ENCODE data around the gene GSTCD. TPM values are rescaled to one million over a fixed set of nuclear protein-coding genes. Genes with fewer than 3 reads are reported as not detected.

GSTCD gene
- total RNA-seq, 1 donor from 2014 or later = 12.3 TPM

DNA sequence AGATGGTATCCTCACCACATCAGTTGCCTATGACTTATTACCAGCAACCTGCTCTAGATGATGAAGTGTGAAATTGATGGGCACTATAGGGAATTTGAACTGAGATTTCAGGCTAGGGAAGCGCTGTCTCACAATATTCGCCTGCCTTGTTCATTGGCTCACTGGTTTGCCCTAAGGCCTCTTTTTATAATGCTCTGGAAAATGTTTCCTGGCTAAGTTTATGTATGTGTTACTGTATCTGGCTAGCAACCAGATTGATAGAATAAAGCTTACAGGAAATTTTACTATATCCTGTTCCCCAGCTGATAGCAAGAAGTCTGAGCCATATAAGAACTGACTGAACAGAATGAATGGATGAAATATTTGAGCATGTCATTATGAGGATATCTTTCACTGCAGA, 71.6 kb downstream of the GSTCD start:
- H3K4me1 Mint-ChIP-seq = no peaks in the 10 kb centered on the region
- H3K36me3 Mint-ChIP-seq (ENCODE audit: low read depth) = peaks cover 3% of the 10 kb centered on the region
- no peaks in the 10 kb centered on the region for H3K9me3 Mint-ChIP-seq
- DNase-seq (no peak), ATAC-seq (ENCODE audit: low read depth) (no peak)
- H3K27me3 Mint-ChIP-seq = no peaks in the 10 kb centered on the region
- ChIA-PET CTCF (interaction anchor here (1.0 kb wide), 1 partner anchor 50 kb away, joined by 3 read pairs; no protein-coding TSS in a partner anchor), POLR2A (no interaction called here)
- no peak overlapping the region for H3K4me3 Mint-ChIP-seq
- no peak overlapping the region for H3K27ac Mint-ChIP-seq
- intact Hi-C loops (cut with micrococcal nuclease) = no loop called here
- TF ChIP-seq, protein P1, sequence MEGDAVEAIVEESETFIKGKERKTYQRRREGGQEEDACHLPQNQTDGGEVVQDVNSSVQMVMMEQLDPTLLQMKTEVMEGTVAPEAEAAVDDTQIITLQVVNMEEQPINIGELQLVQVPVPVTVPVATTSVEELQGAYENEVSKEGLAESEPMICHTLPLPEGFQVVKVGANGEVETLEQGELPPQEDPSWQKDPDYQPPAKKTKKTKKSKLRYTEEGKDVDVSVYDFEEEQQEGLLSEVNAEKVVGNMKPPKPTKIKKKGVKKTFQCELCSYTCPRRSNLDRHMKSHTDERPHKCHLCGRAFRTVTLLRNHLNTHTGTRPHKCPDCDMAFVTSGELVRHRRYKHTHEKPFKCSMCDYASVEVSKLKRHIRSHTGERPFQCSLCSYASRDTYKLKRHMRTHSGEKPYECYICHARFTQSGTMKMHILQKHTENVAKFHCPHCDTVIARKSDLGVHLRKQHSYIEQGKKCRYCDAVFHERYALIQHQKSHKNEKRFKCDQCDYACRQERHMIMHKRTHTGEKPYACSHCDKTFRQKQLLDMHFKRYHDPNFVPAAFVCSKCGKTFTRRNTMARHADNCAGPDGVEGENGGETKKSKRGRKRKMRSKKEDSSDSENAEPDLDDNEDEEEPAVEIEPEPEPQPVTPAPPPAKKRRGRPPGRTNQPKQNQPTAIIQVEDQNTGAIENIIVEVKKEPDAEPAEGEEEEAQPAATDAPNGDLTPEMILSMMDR (IDR thresholded peaks at IDR 0.05) = no peak

DNA sequence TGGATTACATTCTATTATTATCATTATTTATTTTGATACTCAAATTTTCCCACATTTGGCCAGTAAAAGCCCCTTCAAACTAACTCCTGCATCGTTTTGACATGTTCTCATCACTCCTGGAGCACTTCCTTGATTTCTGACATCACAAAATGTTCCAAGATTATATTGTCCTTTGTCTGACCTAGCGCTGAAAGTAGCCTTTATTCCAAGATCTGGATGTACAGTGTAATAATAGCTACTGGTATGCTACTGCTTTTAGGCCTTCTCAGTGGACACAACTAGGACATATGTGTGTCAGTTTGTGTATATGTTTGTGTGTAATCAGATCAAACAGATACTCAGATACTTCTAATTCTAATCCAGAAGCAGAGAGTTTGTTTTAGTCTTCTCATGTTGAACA, 76.2 kb downstream of the GSTCD start:
- ATAC-seq (ENCODE audit: low read depth) (no peak), DNase-seq (no peak)
- Mint-ChIP-seq H3K27me3 (no peaks in the 10 kb centered on the region), H3K4me3 (no peak overlapping the region), H3K27ac (no peak overlapping the region), H3K9me3 (no peaks in the 10 kb centered on the region), H3K4me1 (no peaks in the 10 kb centered on the region), H3K36me3 (ENCODE audit: low read depth) (no peaks in the 10 kb centered on the region)
- CTCF ChIA-PET = no interaction called here
- TF ChIP-seq, protein P1 (IDR thresholded peaks at IDR 0.05) = no peak
- intact Hi-C loops (cut with micrococcal nuclease) = no loop called here
- POLR2A ChIA-PET = no interaction called here

DNA sequence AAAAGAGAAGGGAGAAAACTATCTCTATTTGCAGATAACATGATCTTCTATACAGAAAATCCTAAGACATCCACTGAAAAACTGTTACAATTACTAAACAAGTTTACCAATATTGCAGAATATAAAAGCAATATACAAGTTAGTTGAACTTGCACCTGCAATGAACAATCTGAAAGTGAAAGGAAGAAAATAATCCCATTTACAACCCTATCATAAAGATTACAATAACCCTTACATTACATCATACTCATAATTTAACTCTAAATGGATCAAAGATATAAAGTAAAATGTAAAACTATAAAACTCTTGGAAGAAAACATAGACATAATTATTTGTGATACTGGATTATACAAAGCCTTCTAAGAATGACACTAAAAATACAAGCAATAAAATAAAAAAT, 77.2 kb downstream of the GSTCD start:
- ChIA-PET CTCF (no interaction called here), POLR2A (no interaction called here)
- Mint-ChIP-seq H3K9me3 (no peaks in the 10 kb centered on the region), H3K27ac (no peak overlapping the region), H3K27me3 (no peaks in the 10 kb centered on the region), H3K4me1 (no peaks in the 10 kb centered on the region), H3K4me3 (no peak overlapping the region), H3K36me3 (ENCODE audit: low read depth) (no peaks in the 10 kb centered on the region)
- ATAC-seq (ENCODE audit: low read depth) (no peak), DNase-seq (no peak)
- TF ChIP-seq, protein P1 (IDR thresholded peaks at IDR 0.05) = no peak
- intact Hi-C loops (cut with micrococcal nuclease) = no loop called here

DNA sequence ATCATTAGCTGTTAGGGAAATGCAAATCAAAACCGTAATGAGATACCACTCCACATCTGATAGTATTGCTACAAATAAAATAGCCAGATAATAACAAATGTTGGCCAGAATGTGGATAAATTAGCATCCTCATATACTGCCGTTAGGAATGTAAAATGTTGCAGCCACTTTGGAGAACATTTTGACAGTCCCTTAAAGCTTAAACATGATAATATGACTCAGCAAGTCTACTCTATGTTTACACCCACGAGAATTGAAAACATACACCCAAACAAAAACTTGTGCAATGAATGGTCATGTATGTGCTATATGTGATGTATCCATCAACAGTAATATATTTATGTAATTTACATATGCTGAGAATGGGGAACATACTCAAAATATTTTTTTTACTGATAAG, 78.2 kb downstream of the GSTCD start:
- no peaks in the 10 kb centered on the region for H3K36me3 Mint-ChIP-seq (ENCODE audit: low read depth)
- ChIA-PET CTCF (no interaction called here), POLR2A (no interaction called here)
- ATAC-seq (ENCODE audit: low read depth) (no peak), DNase-seq (no peak)
- no peak overlapping the region for H3K27ac Mint-ChIP-seq
- TF ChIP-seq, protein P1 (IDR thresholded peaks at IDR 0.05) = no peak
- H3K27me3 Mint-ChIP-seq = no peaks in the 10 kb centered on the region
- H3K4me3 Mint-ChIP-seq = no peak overlapping the region
- intact Hi-C loops (cut with micrococcal nuclease) = no loop called here
- no peaks in the 10 kb centered on the region for H3K9me3 Mint-ChIP-seq
- no peaks in the 10 kb centered on the region for H3K4me1 Mint-ChIP-seq

DNA sequence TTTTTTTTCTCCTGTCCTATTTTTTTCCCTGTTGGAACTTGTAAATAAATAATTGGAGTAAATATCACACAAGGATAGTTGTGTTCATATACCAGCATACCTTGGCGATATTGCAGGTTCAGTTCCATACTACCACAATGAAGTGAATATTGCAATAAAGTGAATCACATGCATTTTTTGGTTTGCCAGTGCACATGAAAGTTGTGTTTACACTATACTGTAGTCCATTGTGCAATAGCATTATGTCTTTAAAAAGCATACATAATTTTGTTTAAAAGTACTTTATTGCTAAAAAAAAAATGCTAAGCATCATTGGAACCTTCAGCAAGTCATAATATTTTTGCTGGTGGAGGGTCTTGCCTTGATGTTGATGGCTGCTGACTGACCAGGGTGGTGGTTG, 88.6 kb downstream of the GSTCD start:
- ChIA-PET POLR2A (no interaction called here), CTCF (no interaction called here)
- Mint-ChIP-seq H3K27me3 (no peaks in the 10 kb centered on the region), H3K4me1 (no peaks in the 10 kb centered on the region), H3K27ac (no peak overlapping the region), H3K36me3 (ENCODE audit: low read depth) (no peaks in the 10 kb centered on the region), H3K9me3 (no peaks in the 10 kb centered on the region), H3K4me3 (no peak overlapping the region)
- intact Hi-C loops (cut with micrococcal nuclease) = no loop called here
- TF ChIP-seq, protein P1 (IDR thresholded peaks at IDR 0.05) = no peak
- ATAC-seq (ENCODE audit: low read depth) (no peak), DNase-seq (no peak)
